Measurements from ENCODE around the gene JAG2.

Gene JAG2

DNA sequence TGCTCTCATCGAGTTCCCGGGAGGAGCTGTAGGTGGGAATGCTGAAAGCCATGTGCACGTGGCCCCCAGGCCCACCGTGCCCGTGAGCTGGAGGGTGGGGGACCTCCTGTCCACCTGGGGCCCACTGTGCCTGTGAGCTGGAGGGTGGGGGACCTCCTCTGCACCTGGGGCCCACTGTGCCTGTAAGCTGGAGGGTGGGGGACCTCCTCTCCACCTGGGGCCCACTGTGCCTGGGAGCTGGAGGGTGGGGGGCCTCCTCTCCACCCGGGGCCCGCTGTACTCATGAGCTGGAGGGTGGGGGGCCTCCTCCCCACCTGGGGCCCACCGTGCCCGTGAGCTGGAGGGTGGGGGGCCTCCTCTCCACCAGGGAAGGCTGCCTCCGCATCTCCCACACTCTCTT is 26.5 kb upstream of the JAG2 start:
- TF ChIP-seq, protein P1, sequence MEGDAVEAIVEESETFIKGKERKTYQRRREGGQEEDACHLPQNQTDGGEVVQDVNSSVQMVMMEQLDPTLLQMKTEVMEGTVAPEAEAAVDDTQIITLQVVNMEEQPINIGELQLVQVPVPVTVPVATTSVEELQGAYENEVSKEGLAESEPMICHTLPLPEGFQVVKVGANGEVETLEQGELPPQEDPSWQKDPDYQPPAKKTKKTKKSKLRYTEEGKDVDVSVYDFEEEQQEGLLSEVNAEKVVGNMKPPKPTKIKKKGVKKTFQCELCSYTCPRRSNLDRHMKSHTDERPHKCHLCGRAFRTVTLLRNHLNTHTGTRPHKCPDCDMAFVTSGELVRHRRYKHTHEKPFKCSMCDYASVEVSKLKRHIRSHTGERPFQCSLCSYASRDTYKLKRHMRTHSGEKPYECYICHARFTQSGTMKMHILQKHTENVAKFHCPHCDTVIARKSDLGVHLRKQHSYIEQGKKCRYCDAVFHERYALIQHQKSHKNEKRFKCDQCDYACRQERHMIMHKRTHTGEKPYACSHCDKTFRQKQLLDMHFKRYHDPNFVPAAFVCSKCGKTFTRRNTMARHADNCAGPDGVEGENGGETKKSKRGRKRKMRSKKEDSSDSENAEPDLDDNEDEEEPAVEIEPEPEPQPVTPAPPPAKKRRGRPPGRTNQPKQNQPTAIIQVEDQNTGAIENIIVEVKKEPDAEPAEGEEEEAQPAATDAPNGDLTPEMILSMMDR (IDR thresholded peaks at IDR 0.05; ENCODE audit: low read depth, low read length, missing control alignments) = no peak
- DNase-seq (ENCODE audit: extremely low read depth, low read depth) = no peak
- H3K4me3 ChIP-seq (replicated peaks; ENCODE audit: low read depth, low read length) = no peak overlapping the region

DNA sequence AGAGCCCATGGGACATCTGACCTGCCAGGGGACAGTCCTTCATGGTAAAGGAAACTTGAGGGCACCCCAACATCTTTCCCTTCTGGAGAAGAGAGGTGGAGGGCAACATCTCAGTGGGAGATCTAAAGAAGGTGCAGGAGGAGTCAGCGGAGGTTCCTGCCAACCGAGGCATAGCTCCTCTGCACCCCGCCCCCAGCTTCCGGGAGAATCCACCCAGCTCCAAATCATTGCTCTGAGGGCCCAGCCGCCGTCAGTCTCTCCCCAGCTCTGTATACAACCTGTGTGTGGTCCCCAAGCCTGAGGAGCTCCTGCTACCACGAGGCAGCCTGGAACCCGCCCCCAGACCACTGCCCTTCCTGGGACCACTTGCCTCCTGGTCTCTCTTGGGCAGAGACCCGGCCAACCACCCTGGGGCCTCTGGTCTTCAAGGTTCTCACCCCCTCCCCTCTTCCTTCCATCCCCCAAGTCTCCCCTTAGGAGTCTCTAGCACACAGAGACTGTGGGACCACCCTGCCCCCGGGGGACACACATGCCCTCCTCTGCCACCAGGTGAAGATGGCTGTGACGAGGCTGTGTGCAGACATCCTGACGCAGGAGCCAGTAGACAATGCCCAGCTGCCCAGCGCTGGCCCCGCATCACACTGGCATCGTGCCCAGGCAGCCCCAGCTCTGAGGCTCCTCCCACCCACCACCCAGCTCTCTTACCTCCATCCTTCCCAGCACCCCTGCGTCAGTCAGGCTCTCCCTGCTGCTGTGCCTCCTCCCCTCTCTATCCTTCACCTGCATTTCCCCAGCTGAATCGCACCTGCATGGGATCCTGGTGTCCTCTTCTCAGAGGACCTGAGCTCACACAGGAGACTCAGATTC is 25.6 kb upstream of the JAG2 start:
- H3K4me3 ChIP-seq (replicated peaks; ENCODE audit: low read depth, low read length) = no peak overlapping the region
- no peak for DNase-seq (ENCODE audit: extremely low read depth, low read depth)
- TF ChIP-seq, protein P1 (IDR thresholded peaks at IDR 0.05; ENCODE audit: low read depth, low read length, missing control alignments) = no peak

DNA sequence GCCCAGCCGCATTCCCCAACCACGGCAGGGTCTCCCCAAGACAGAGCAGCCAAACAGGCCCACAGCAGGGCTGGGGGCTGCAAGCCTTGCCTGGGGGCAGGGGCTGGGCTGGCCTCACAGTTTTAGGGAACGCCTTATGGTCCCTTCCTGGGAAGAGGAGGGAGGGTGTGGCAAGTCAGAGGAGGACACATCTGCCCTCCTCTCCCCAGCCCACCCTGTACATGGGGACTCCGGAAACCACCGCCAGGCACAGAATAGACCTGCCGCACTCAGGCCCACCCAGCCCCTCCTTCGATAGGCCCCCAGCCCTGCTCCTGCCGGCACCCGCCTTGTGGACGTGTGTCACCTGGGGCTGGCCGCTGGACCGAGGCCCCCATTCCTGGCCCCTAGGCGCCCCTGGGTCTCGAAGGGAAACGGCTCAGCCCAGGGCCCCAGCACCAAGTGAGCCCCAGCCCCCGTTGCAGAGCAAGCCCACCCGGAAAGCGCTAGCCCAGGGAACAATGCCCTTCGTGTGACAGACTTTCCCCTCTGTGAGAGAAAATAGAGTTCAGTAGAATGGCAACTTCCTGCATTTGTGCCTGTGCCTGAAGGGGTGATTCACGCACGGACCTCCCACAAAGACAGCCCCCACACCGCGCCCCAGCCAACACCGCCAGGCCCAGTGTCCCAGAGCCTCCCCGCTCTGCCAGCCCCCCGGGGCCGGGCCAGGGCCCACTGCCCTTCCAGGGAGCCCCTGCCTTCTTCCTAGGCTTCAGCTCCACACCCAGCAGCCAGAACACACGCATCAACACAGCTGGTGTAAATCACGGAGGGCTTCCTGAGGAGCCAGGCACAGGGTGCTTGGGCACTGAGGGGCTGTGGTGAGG is 24.5 kb upstream of the JAG2 start:
- DNase-seq (ENCODE audit: extremely low read depth, low read depth) = no peak
- TF ChIP-seq, protein P1 (IDR thresholded peaks at IDR 0.05; ENCODE audit: low read depth, low read length, missing control alignments) = no peak
- no peak overlapping the region for H3K4me3 ChIP-seq (replicated peaks; ENCODE audit: low read depth, low read length)

DNA sequence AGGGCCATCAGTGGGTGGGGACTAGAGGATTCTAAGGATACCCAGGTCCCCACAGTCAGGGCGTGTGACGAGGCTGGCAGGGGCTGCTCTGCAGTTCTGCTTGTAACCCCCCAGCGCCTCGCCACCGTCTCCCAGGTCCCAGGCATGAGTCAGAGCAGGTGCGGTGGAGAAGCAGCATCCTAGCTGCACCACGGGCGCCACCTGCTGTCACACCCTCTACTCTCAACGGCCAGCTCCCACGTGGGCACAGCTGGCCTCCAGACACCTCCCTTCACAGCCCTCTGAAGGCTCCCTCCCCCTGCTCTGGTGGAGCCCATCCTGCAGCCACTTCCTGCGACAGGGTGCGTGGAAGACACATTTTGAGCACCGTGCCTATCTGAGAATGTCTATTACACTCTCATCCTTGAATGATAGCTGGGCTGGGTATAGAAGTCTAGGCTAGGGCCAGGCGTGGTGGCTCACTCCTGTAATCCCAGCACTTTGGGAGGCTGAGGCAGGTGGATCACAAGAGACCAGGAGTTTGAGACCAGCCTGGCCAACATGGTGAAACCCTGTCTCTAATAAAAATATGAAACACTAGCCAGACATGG is 19.5 kb upstream of the JAG2 start:
- no peak for DNase-seq (ENCODE audit: extremely low read depth, low read depth)
- TF ChIP-seq, protein P1 (IDR thresholded peaks at IDR 0.05; ENCODE audit: low read depth, low read length, missing control alignments) = no peak
- H3K4me3 ChIP-seq (replicated peaks; ENCODE audit: low read depth, low read length) = no peak overlapping the region

DNA sequence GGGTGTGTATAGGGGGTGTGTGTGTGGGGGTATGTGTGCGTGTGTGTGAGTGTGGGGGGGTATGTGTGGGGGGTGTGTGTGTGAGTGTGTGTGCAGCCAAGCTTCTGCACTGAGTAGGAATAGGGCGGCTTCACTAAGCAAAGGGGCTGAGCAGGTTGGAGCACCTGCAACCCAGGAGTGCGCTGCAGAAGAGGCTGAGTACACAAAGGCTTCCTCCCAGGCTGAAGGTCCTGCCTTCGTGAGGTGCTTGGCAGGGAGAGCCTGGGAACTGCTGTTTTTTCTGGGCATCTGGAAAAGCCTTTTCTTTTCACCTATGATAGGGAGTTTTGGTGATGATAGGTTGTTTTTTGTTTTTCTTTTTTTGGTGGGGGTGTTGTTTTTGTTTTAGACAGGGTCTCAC is 18.5 kb upstream of the JAG2 start:
- no peak overlapping the region for H3K4me3 ChIP-seq (replicated peaks; ENCODE audit: low read depth, low read length)
- TF ChIP-seq, protein P1 (IDR thresholded peaks at IDR 0.05; ENCODE audit: low read depth, low read length, missing control alignments) = no peak
- no peak for DNase-seq (ENCODE audit: extremely low read depth, low read depth)

DNA sequence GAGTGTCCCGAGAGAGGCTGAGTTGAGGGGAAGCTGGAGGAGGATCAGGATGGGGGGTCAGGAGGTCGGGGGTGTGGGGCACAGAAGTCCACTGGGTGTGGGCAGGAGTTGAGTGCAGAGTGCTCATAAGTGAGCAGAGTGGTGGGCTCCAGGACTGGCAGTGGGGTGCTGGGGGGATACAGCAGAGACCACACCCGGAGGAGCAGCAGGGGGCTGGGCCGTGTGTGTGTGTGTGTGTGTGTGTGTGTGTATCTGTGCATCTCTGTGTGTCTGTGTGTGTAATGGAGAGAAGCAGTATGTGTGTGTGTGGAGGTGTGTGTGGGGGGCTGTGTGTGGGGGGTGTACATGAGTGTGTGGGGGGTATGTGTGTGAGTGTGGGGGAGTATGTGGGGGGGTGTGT is 17.4 kb upstream of the JAG2 start:
- DNase-seq (ENCODE audit: extremely low read depth, low read depth) = no peak
- TF ChIP-seq, protein P1 (IDR thresholded peaks at IDR 0.05; ENCODE audit: low read depth, low read length, missing control alignments) = no peak

More for the DNA sequence above, 17.4 kb upstream of the JAG2 start:
- no peak overlapping the region for H3K4me3 ChIP-seq (replicated peaks; ENCODE audit: low read depth, low read length)

Data from HFF-Myc (cell line).